Subcutaneous adipose tissue (tissue), 4 donors: ENCODE results near the gene PRSS12. TPM values are rescaled to one million over a fixed set of nuclear protein-coding genes. Genes with fewer than 3 reads are reported as not detected.

Experiments used
- small RNA-seq: library from RNA; depleted of rRNA; stranded (forward); fragments of <200 nt; gene quantifications from one replicate; pipeline ENCODE3, GENCODE V24; 2016
- total RNA-seq, 4 donors: library from RNA; depleted of rRNA; stranded (reverse); fragments of >200 nt; gene quantifications; one replicate each; pipeline ENCODE4 v1.1.0, GENCODE V29; 2016
- TF ChIP-seq, protein P1 (sequence below): fragments of 450-650 bp; IDR thresholded peaks from one replicate; pipeline ENCODE4 v1.5.1; 2016; ENCODE audit warnings: low read depth, mild to moderate bottlenecking, control low read depth, antibody characterized with exemption, moderate library complexity

PRSS12 gene
- total RNA-seq, 4 donors from 2014 or later, result 0.17 to 1.1 (median 0.57) TPM; not detected in 1

DNA sequence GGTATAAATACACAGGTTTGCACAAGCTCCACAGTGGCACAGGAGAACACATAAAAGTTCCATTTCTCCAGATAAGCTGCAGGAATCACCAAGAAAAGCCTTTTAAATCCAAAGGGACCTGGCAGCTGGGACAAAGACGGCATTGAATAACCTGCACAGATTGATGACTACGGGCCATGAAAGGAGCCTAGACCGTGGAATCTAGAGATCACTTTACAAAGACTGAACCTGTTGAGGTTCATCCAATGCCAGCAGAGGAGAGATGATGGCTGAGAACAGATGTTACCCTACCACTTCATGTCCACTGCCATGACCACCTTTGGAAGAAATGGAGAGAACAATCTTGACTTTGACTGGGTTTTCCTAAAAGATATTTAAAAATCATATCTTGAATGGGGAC is 88.7 kb downstream of the PRSS12 start:
- TF ChIP-seq, protein P1, sequence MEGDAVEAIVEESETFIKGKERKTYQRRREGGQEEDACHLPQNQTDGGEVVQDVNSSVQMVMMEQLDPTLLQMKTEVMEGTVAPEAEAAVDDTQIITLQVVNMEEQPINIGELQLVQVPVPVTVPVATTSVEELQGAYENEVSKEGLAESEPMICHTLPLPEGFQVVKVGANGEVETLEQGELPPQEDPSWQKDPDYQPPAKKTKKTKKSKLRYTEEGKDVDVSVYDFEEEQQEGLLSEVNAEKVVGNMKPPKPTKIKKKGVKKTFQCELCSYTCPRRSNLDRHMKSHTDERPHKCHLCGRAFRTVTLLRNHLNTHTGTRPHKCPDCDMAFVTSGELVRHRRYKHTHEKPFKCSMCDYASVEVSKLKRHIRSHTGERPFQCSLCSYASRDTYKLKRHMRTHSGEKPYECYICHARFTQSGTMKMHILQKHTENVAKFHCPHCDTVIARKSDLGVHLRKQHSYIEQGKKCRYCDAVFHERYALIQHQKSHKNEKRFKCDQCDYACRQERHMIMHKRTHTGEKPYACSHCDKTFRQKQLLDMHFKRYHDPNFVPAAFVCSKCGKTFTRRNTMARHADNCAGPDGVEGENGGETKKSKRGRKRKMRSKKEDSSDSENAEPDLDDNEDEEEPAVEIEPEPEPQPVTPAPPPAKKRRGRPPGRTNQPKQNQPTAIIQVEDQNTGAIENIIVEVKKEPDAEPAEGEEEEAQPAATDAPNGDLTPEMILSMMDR, result no peak

DNA sequence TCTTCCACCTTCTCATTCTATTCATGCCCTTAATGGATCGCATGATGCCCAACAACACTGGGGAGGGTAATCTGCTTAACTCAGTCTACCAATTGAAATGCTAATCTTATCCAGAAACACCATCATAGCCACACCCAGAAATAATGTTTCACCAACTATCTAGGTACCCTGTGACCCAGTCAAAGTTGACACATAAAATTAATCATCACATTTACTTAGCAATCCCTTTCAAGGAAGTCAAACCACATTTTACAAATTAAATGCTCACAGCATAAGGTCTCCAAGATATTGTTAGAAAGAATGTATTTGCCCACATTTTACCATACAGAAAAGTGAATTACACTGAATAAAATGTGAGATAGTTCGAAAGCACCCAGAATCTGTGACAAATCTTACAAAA is 92.5 kb downstream of the PRSS12 start:
- TF ChIP-seq, protein P1, result no peak

- TF ChIP-seq, protein P1, result no peak
Measured at GRCh38 chr4:118259111-118259510, 93.7 kb downstream of the PRSS12 start.

- TF ChIP-seq, protein P1, result no peak
Measured at GRCh38 chr4:118254368-118254767, 98.4 kb downstream of the PRSS12 start.

GRCh38 chr4:118249890-118250289 is 102.9 kb downstream of the PRSS12 start:
- TF ChIP-seq, protein P1, result no peak

- TF ChIP-seq, protein P1, result no peak
Measured at GRCh38 chr4:118237531-118237930, 115.3 kb downstream of the PRSS12 start.

DNA sequence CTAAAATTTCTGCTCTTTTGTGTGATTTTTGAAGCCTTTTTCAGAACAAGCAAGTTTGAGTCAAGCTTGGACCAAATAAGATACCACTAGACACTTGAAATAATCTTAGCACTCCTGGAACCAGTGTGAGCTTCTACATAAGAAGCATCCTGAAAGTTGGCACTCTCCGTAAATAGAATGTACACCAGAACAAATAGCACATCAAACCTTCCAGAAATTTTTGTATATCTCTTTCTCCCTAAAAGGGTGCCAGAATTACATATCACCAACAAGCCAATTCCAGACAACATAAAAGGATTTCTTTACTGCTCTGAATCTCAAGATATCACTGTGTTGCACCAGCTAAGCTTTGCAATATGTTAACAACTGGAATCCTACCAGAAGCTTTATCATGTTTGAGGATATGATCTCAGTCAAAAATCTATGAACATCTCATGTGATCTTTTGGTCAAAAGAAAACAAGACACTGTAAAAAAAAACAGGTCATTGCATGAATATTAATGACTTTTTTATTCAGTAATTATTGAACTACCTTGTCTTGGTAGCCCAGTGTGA is 117.2 kb downstream of the PRSS12 start:
- TF ChIP-seq, protein P1, result no peak

Small RNA genes lying within 50 kb of the gene (small RNA-seq; reads per million reads assigned to genes)
- gene SNORA24, result not detected
